Subcutaneous adipose tissue (tissue), 4 donors: ENCODE results near the gene MBNL2. TPM values are rescaled to one million over a fixed set of nuclear protein-coding genes. Genes with fewer than 3 reads are reported as not detected.

ENCODE experiments used
- CTCF ChIP-seq: fragments of 450-650 bp; IDR thresholded peaks from one replicate; pipeline ENCODE4 v1.5.1; 2016; ENCODE audit warnings: low read depth, mild to moderate bottlenecking, control low read depth, antibody characterized with exemption, moderate library complexity
- total RNA-seq, 4 donors: library from RNA; depleted of rRNA; stranded (reverse); fragments of >200 nt; gene quantifications; one replicate each; pipeline ENCODE4 v1.1.0, GENCODE V29; 2016

MBNL2 gene
- total RNA-seq, 4 donors from 2014 or later: 83.9 to 141 (median 91.2) TPM

GRCh38 chr13:97212004-97212403 is 10.1 kb upstream of the MBNL2 start:
- no peak for TF ChIP-seq CTCF

DNA sequence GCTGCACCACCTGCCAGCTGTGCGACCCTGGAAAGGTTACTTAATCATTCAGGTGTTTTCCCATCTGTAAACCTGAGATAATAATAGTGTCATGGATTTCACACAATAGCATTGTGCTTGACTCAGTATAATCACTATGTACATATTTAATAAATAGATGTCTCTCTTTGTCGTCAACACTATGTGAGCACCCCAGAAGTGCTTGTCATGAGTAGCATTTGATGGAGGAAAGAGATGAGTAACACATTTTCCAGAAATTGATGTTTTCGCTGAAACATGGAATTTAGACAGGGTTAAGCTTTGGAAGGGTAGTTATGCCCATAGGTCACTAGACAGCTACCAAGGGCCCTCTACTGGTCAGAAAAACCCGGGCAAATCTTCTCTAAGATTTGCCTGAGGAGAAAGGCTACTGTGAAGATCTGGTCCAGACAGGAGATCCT is 9.5 kb upstream of the MBNL2 start:
- TF ChIP-seq CTCF: no peak

GRCh38 chr13:97214921-97215320 is 7.2 kb upstream of the MBNL2 start:
- no peak for TF ChIP-seq CTCF

- no peak for TF ChIP-seq CTCF
Measured at GRCh38 chr13:97215325-97215724, 6.8 kb upstream of the MBNL2 start.

DNA sequence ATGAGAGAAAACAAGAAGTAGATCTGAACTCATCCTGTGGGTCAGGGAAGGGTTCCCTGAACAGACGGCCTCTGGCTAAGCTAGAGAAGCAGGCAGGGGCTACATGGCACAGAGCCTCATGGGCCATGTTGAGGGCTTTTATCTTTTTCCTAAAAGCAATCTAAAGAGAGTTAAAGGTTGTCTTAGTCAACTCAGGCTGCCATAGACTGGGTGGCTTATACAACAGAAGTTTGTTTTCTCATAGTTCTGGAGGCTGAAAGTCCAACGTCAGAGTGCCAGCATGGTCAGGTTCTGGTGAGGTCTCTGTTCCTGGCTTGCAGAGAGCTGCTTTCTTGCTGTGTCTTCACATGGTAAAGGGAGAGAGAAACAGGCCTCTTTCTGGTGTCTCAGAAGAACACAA is 2.9 kb upstream of the MBNL2 start:
- no peak for TF ChIP-seq CTCF

DNA sequence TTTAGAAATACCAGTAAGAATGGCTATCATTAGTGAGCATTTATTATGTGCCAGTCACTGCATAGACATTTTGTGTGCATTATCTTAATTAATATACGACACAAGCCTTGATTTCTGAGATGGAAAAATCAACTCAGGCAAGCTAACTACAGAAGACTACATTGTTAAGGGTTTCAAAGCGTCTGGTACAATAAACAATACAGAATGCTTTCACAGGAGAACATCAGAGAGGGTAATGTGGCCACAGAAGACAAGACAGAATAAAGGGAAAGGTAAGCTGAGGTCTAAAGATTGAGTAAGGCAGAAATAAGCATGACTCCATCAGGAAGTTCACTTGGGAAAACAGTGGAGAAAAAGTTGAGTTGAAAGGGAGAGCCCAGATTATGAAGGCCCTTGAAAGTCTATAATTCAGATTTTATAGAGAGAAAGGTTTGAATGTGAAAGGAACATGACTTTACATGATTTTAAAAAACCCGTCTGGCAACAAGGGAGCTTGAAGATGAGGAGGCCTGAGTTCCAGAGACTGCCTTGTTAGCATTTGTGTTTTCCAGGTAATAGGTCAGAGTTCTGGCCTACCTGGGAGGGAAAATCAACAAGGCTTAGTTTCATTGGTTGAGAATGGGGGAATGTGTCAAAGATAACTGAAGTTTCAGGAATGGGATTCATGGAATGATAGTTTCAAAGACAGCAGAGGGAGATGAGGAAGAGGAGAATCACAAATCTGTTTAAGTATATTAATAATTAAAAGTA is 1.8 kb upstream of the MBNL2 start:
- TF ChIP-seq CTCF: no peak

DNA sequence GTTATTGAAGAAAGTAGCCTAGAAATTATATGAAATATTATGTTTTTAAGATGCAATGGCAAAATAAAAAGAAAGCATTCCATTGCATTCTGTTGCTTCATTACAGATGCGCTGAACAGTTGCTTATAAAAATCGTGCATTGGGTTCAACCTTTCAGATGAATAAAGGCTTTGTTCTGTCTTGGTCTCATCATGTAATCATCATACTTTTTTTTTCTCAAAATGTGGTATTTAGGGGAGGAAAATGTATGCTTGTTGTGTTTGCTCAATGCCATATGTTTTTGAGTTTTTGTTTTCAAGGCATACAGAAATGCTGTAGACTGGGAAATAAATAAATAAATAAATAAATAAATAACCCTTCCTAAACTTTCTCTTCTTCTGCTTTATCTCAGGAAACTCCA is 1.1 kb upstream of the MBNL2 start:
- no peak for TF ChIP-seq CTCF
